Measurements from ENCODE around the gene CBLN3. TPM values are rescaled to one million over a fixed set of nuclear protein-coding genes. Genes with fewer than 3 reads are reported as not detected.
A peak's percentile ranks its signal among the peaks of the same experiment; 100 is the strongest.
"Not testable (repeated sequence)": the region's sequence is repeated elsewhere in the genome, so short reads cannot be mapped to it uniquely, and the experiment has no call there.

Gene CBLN3
- total RNA-seq = 1 to 10 TPM; 1.3 to 4.2 TPM

DNA sequence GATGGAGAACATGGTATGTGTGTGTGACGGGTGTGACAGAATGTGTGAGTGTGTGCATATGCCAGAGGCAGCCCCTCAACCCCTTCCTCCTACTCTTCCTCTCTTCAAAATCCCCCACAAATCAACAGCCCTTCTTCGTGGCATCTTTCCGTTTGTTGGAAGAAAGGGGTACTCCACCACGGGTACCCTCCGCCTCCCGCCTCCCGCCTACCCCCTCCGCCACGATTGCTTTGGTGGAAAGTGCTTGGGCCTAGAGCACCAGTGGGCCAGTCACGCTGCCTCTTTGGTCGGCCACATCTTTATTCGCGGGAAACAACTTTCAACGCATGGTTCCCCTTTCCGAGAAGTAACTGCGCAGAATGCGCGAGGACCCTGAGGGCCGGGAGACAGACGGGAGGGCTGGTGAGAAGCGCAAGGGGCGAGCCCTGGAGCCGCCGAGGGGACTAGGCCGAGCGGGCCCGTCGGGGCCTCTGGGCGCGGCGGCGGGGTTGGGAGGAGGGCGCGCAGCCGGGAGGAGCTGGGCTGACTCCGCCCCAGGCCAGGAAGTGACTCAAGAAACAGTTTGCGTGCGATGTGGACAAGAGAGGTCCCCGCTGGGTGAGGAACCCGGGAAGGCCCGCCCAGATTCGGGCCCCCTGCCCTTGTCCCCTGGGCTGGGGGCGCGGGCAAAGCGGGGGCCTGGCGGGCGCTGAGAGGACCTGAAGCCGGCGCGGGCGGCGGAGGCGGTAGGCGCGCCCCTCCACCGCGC lies at the start of gene CBLN3, which contains the start of gene KHNYN:
TSS of gene CBLN3 (minus strand) at position 274 of the 748 bp plus-strand sequence. CDS start 614 bp downstream, outside the sequence.
TSS of gene KHNYN (plus strand) at position 560 of the 748 bp plus-strand sequence. CDS start 777 bp downstream, outside the sequence.
- H3K4me3 ChIP-seq = peak within 1 kb of the TSS; percentile 83
- H3K27ac ChIP-seq = peak within 1 kb of the TSS; percentile 89 to 99
- no peaks in the 10 kb centered on the region for H3K27me3 ChIP-seq (replicated peaks; ENCODE audit: insufficient read depth)
- no peaks in the 10 kb centered on the region for H3K9me3 ChIP-seq
- H3K36me3 ChIP-seq = peaks cover 18% of the 10 kb centered on the region
- TF ChIP-seq, protein P1, sequence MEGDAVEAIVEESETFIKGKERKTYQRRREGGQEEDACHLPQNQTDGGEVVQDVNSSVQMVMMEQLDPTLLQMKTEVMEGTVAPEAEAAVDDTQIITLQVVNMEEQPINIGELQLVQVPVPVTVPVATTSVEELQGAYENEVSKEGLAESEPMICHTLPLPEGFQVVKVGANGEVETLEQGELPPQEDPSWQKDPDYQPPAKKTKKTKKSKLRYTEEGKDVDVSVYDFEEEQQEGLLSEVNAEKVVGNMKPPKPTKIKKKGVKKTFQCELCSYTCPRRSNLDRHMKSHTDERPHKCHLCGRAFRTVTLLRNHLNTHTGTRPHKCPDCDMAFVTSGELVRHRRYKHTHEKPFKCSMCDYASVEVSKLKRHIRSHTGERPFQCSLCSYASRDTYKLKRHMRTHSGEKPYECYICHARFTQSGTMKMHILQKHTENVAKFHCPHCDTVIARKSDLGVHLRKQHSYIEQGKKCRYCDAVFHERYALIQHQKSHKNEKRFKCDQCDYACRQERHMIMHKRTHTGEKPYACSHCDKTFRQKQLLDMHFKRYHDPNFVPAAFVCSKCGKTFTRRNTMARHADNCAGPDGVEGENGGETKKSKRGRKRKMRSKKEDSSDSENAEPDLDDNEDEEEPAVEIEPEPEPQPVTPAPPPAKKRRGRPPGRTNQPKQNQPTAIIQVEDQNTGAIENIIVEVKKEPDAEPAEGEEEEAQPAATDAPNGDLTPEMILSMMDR (IDR thresholded peaks at IDR 0.05) = no peak
- DNase-seq (ENCODE audit: low spot score) = peak; percentile 59
- ATAC-seq (ENCODE audit: insufficient number of reproducible peaks, low FRiP score, low read depth) = peak; percentile 81
- H3K4me1 ChIP-seq (ENCODE audit: control insufficient read depth in 1 of 2, low read depth in 2 of 2) = peaks cover 17 to 40% of the 10 kb centered on the region in 2 donors

DNA sequence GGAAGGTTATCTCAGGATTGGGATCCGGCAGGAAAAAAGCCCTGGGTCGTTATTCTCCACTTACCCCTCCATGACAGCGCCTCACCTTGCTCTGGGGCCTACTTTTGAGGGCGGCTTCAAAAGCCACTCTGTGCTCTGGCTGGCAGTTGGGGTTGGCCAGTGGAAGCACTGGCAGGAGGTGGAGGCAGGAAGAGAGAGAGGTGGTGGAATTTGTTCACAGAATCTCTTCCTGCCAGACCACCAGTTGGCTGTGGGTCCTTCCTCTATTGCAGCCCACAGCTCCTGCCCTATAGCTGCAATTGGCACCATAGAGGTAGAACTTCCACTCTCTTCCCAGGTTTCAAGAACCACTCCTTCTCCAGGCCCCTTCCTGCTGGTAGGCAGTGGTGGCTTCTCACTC lies 45.8 kb upstream of the CBLN3 start:
- H3K9me3 ChIP-seq = no peaks in the 10 kb centered on the region
- ATAC-seq (ENCODE audit: insufficient number of reproducible peaks, low FRiP score, low read depth) = no peak
- H3K27me3 ChIP-seq (replicated peaks; ENCODE audit: insufficient read depth) = no peaks in the 10 kb centered on the region
- TF ChIP-seq, protein P1 (IDR thresholded peaks at IDR 0.05) = no peak
- no peak overlapping the region for H3K4me3 ChIP-seq
- no peak overlapping the region for H3K27ac ChIP-seq
- no peaks in the 10 kb centered on the region for H3K4me1 ChIP-seq (ENCODE audit: control insufficient read depth in 1 of 2, low read depth in 2 of 2)
- no peaks in the 10 kb centered on the region for H3K36me3 ChIP-seq
- no peak for DNase-seq (ENCODE audit: low spot score)

DNA sequence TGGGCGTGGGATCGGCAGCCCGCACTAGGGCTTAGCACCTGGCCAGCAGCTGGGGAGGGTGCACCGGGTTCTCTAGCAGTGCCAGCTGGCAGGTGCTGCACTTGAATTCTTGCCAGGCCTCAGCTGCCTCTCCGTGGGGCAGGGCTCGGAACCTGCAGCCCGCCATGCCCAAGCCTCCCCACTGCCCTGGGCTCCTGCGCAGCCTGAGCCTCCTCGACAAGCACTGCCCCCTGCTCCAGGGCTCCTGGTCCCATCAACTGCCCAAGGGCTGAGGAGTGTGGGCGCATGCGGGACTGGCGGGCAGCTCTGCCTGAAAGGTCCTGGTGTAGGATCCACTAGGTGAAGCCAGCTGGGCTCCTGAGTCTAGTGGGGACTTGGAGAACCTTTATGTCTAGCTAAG lies 43.7 kb upstream of the CBLN3 start:
- Histone ChIP-seq H3K4me1 (ENCODE audit: control insufficient read depth in 1 of 2, low read depth in 2 of 2) (no peaks in the 10 kb centered on the region), H3K9me3 (no peaks in the 10 kb centered on the region), H3K27ac (no peak overlapping the region), H3K36me3 (no peaks in the 10 kb centered on the region), H3K27me3 (replicated peaks; ENCODE audit: insufficient read depth) (no peaks in the 10 kb centered on the region), H3K4me3 (no peak overlapping the region)
- ATAC-seq (ENCODE audit: insufficient number of reproducible peaks, low FRiP score, low read depth) (no peak), DNase-seq (ENCODE audit: low spot score) (no peak)
- TF ChIP-seq, protein P1 (IDR thresholded peaks at IDR 0.05) = no peak

DNA sequence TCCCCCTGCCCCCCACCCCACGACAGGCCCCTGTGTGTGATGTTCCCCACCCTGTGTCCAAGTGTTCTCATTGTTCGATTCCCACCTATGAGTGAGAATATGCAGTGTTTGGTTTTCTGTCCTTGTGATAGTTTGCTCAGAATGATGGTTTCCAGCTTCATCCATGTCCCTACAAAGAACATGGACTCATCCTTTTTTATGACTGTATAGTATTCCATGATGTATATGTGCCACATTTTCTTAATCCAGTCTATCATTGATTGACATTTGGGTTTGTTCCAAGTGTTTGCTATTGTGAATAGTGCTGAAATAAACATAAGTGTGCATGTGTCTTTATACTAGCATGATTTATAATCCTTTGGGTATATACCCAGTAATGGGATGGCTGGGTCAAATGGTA lies 41.0 kb upstream of the CBLN3 start:
- not testable (repeated sequence) for ATAC-seq (ENCODE audit: insufficient number of reproducible peaks, low FRiP score, low read depth); H3K4me3 ChIP-seq; H3K27me3 ChIP-seq (replicated peaks; ENCODE audit: insufficient read depth); H3K9me3 ChIP-seq; H3K36me3 ChIP-seq; H3K27ac ChIP-seq; H3K4me1 ChIP-seq (ENCODE audit: control insufficient read depth in 1 of 2, low read depth in 2 of 2); DNase-seq (ENCODE audit: low spot score)

DNA sequence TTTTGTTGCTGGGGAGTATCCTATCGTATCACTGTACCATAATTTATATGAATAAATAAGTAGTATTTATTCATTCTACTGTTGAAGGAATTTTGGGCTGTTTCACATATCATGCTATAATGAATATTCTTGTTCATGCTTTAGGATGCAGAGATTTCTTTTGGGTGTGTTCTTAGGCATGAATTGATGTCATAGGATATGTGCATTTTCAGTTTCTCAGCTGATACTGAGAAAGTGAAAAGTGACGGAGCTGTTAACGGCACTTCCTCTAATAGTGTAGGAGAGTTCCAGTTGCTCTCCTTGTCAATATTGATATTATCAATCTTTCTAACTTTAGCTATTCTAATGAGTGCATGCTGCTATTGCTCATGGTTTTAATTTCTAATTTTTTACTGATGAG lies 36.3 kb upstream of the CBLN3 start:
- ATAC-seq (ENCODE audit: insufficient number of reproducible peaks, low FRiP score, low read depth) (no peak), DNase-seq (ENCODE audit: low spot score) (no peak)
- no peak overlapping the region for H3K4me3 ChIP-seq
- no peaks in the 10 kb centered on the region for H3K27me3 ChIP-seq (replicated peaks; ENCODE audit: insufficient read depth)
- H3K4me1 ChIP-seq (ENCODE audit: control insufficient read depth in 1 of 2, low read depth in 2 of 2) = no peaks in the 10 kb centered on the region
- no peaks in the 10 kb centered on the region for H3K36me3 ChIP-seq
- no peak overlapping the region for H3K27ac ChIP-seq
- TF ChIP-seq, protein P1 (IDR thresholded peaks at IDR 0.05) = no peak
- H3K9me3 ChIP-seq = no peaks in the 10 kb centered on the region
